ENCODE measurements around the gene ATRN. TPM values are rescaled to one million over a fixed set of nuclear protein-coding genes. Genes with fewer than 3 reads are reported as not detected.
"Not testable (repeated sequence)": the region's sequence is repeated elsewhere in the genome, so short reads cannot be mapped to it uniquely, and the experiment has no call there.

ATRN gene
- total RNA-seq, 1 experiment from 2014 or later = 19.9 TPM

DNA sequence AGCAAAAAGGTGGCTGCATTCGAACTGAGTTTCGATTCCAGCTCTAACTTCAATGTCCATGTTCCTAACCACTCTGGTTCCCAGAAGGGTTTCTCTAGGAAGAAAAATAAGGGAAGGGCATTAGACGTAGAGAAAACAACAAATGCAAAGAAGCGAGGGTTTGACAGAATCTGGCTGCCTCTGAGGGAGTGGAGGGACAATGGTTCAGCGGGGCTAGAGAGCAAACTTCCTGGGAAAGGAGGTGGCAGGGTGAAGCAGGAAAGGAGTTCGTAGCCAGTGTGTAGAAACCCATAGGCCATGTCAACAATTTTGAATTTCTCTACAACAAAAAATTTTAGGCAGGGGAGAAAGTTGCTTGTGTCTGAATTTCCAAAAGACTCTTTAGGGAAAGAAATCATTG, 48.8 kb upstream of the ATRN start (continued):
- TF ChIP-seq PRDM15 (CRISPR knock-in tag; IDR thresholded peaks at IDR 0.05) (no peak), ERG (CRISPR knock-in tag; IDR thresholded peaks at IDR 0.05) (no peak), ATF1 (CRISPR knock-in tag; IDR thresholded peaks at IDR 0.05) (no peak), SP1 (CRISPR knock-in tag; conservative IDR thresholded peaks at IDR 0.05) (no peak), CDX4 (CRISPR knock-in tag; IDR thresholded peaks at IDR 0.05; ENCODE audit: borderline replicate concordance) (no peak)
- TF ChIP-seq, protein P1, sequence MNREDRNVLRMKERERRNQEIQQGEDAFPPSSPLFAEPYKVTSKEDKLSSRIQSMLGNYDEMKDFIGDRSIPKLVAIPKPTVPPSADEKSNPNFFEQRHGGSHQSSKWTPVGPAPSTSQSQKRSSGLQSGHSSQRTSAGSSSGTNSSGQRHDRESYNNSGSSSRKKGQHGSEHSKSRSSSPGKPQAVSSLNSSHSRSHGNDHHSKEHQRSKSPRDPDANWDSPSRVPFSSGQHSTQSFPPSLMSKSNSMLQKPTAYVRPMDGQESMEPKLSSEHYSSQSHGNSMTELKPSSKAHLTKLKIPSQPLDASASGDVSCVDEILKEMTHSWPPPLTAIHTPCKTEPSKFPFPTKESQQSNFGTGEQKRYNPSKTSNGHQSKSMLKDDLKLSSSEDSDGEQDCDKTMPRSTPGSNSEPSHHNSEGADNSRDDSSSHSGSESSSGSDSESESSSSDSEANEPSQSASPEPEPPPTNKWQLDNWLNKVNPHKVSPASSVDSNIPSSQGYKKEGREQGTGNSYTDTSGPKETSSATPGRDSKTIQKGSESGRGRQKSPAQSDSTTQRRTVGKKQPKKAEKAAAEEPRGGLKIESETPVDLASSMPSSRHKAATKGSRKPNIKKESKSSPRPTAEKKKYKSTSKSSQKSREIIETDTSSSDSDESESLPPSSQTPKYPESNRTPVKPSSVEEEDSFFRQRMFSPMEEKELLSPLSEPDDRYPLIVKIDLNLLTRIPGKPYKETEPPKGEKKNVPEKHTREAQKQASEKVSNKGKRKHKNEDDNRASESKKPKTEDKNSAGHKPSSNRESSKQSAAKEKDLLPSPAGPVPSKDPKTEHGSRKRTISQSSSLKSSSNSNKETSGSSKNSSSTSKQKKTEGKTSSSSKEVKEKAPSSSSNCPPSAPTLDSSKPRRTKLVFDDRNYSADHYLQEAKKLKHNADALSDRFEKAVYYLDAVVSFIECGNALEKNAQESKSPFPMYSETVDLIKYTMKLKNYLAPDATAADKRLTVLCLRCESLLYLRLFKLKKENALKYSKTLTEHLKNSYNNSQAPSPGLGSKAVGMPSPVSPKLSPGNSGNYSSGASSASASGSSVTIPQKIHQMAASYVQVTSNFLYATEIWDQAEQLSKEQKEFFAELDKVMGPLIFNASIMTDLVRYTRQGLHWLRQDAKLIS (CRISPR knock-in tag; IDR thresholded peaks at IDR 0.05; ENCODE audit: borderline replicate concordance) = no peak

GRCh38 chr20:3423126-3423525, 47.7 kb upstream of the ATRN start:
- peak overlapping the region; percentile 93 for H3K27ac Mint-ChIP-seq
- CTCF ChIA-PET = interaction anchor here (1.0 to 1.3 kb wide), 3 partner anchors 16 to 141 kb away, joined by 4 to 7 read pairs (median 4); partner anchors contain the start of gene DNAAF9
- H3K4me1 Mint-ChIP-seq = peaks cover 17% of the 10 kb centered on the region
- no peaks in the 10 kb centered on the region for H3K9me3 Mint-ChIP-seq
- DNase-seq (ENCODE audit: low spot score) (no peak), ATAC-seq (peak; percentile 91)
- no peak overlapping the region for H3K4me3 Mint-ChIP-seq
- no peaks in the 10 kb centered on the region for H3K27me3 Mint-ChIP-seq (ENCODE audit: low read depth)
- POLR2A ChIA-PET = no interaction called here
- H3K36me3 Mint-ChIP-seq = no peaks in the 10 kb centered on the region
- TF ChIP-seq ZNF416 (CRISPR knock-in tag; IDR thresholded peaks at IDR 0.05) (no peak), ETV6 (CRISPR knock-in tag; IDR thresholded peaks at IDR 0.05) (no peak), HMGA2 (CRISPR knock-in tag; IDR thresholded peaks at IDR 0.05) (0 out of 2 replicates have a peak, but pooled peaks have one; percentile 85)

GRCh38 chr20:3426766-3427165, 44.1 kb upstream of the ATRN start:
- CTCF ChIA-PET = interaction anchor here (0.9 to 1.0 kb wide), 2 partner anchors 110 to 137 kb away, joined by 3 read pairs; no protein-coding TSS in a partner anchor
- H3K36me3 Mint-ChIP-seq; H3K9me3 Mint-ChIP-seq; POLR2A ChIA-PET; DNase-seq (ENCODE audit: low spot score); H3K4me3 Mint-ChIP-seq; H3K27ac Mint-ChIP-seq; ATAC-seq; H3K27me3 Mint-ChIP-seq (ENCODE audit: low read depth): not testable (repeated sequence)
- TF ChIP-seq ZNF121 (CRISPR knock-in tag; IDR thresholded peaks at IDR 0.05) = peak; percentile 50
- H3K4me1 Mint-ChIP-seq = peaks cover 17% of the 10 kb centered on the region
